HG03571 (cell line): Measurements from ENCODE around the gene C12orf42.

Source experiments
- ATAC-seq: cut with Tn5 transposase; IDR thresholded peaks from one replicate; pipeline ENCODE4 v1.9.1; 2021; ENCODE audit not compliant: unreplicated experiment

Gene C12orf42

DNA sequence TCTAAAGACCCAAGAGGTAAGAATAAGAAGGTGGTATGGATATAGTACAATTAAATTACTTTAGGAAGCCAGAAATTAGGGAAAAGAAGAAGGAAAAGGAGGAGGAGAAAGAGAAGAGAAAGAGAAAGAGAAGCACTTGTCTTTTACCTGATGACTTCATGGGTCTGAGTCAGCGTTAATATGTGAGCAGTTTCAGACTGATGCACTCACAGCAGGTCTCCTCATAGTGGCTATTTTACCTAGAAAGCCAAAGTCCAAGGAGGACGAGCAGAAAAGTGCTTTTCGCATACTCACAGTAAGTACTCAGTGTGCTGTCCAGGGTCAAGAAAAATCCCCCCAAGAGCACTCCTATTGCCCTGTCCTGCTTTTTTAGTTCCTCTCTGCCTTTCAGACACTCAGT lies 222.1 kb downstream of the C12orf42 start:
- ATAC-seq, result no peak

DNA sequence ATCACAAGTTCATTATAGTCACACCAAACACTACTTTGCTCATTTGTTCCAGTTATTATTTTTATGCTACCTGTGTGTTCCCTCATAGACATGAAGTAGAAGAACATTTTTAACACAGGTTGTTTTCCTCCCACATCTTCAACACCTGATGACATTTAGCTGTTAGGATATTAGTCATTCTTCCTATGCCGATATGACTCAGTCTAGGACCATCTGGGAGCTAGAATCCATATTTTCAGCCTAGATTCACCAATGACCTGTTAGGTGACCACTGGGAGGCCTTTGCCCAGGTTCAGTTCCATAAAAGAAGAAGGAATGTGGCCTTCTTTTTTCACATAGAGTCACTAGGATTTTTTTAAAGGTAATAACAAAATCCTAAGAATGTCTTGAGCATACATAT lies 222.8 kb downstream of the C12orf42 start:
- ATAC-seq, result no peak

DNA sequence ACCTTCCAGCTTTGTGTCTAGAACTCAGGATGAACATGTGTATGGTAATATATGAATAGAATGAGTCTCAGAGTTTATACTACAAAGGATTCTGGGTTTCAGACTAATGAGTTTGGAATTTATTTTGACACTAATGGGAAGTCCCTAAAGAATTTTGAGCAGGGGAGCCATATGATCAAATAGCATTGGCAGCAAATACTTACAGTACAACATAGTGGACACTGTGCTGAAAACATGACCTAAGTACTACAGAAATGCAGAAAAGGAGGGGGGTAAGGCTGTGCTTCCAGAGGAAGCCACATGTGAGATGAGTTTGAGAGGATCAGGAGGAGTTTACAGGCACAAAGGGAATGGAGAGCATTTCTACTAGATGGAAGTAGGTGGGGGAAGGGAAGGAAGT lies 225.8 kb downstream of the C12orf42 start:
- no peak for ATAC-seq

DNA sequence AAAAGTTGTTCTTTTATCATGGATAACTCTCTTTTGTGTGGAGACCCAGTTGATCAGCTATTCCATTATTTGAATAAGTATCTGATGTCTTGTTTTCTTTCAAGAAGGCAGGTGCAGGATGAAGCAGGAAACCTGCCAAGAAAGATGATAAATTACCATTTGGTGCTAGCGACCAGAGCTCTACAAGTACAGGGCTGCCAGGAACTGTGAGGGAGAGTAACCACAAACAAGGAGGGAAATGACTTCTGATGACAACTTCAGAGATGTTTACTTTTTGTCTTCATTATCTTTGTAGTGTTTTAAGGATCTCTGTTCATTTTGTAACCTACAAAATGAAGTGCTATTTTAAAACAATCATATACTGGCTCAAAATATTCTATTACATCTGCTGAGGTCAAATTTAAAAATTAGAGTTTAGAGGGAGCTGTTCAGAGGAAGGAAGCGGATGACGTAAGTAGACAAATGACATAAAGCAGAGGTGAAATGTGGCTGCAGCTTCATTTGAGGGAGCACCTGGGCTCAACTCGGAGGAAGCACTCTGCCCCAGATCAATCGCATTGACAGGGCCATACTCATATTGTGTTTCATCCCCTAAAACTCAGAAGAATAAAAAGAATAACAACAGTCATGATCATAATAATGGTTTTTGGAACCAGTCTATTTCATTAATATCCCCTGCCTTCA lies 226.8 kb downstream of the C12orf42 start:
- ATAC-seq, result no peak

DNA sequence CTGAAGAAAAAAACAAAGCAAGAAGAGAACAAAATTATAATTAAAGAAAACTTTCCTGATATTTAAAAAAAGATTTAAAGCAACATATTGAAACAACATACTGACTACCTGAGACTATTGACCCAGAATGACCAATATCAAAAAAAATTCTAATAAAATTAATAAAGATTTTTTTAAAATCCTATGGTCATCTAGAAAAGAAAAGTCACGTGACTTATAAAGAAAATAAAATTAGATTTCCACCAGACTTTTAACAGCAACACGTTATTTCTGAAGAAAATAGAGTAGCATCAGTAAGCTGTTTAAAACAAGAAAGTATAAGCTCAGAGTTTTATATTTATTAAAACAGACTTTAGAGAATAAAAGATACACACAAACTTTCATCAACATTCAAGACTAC lies 238.0 kb downstream of the C12orf42 start:
- no peak for ATAC-seq
